Right lobe of liver (tissue), 4 donors: ENCODE results near the gene NEDD9.

Source experiments
- CTCF ChIP-seq, 4 donors: fragments of 200-600 bp in 3 of 4; fragments of 450-650 bp in 1 of 4; IDR thresholded peaks; one replicate each; pipeline versions ENCODE4 v1.5.1 to v1.8.0; 2016 to 2022; ENCODE audit warnings: antibody characterized with exemption in 4 of 4, mild to moderate bottlenecking in 2 of 4
- POLR2A ChIP-seq: fragments of 450-650 bp; IDR thresholded peaks from one replicate; pipeline ENCODE4 v1.6.1; 2017; ENCODE audit warnings: antibody characterized with exemption, mild to moderate bottlenecking
- donor health status: DM: no; HTN: no; CAD: no.
- donor health status: DM: no; HTN: no; CAD: no.
- donor health status: DM: no; HTN: yes; CAD: no.

GRCh38 chr6:11282245-11282644, 49.8 kb upstream of the NEDD9 start:
- TF ChIP-seq POLR2A (no peak), CTCF (IDR thresholded peaks at IDR 0.05) (no peak)
